K562 (cell line): ENCODE data around the gene KMT2C. TPM values are rescaled to one million over a fixed set of nuclear protein-coding genes. Genes with fewer than 3 reads are reported as not detected.
A peak's percentile ranks its signal among the peaks of the same experiment; 100 is the strongest.

Experiments
- DACH1 ChIP-seq: fragments of 450-650 bp; IDR thresholded peaks from 2 replicates; pipeline ENCODE4 v1.6.1; 2018; ENCODE audit not compliant: partially characterized antibody
- ETV1 ChIP-seq: fragments of 450-650 bp; conservative IDR thresholded peaks from 2 replicates; pipeline ENCODE4 v1.6.1; 2016; ENCODE audit warnings: missing genetic modification characterization, control low read depth, low read depth, missing compliant biosample characterization
- FOXA1 ChIP-seq: fragments of 450-650 bp; IDR thresholded peaks from 2 replicates; pipeline ENCODE4 v1.6.1; 2016; ENCODE audit warnings: mild to moderate bottlenecking, borderline replicate concordance
- HDAC2 ChIP-seq: fragments of 450-650 bp; IDR thresholded peaks from 2 replicates; pipeline ENCODE4 v1.6.1; 2016; ENCODE audit warnings: mild to moderate bottlenecking
- HOMEZ ChIP-seq: fragments of 250-450 bp; sonication (Bioruptor Pico); IDR thresholded peaks from 2 replicates; pipeline ENCODE4 v1.4.0; 2020; ENCODE audit warnings: mild to moderate bottlenecking, moderate library complexity
- LEF1 ChIP-seq: fragments of 450-650 bp; IDR thresholded peaks from 2 replicates; pipeline ENCODE4 v1.6.1; 2016; ENCODE audit warnings: mild to moderate bottlenecking
- MIER1 ChIP-seq: fragments of 450-650 bp; IDR thresholded peaks from 2 replicates; pipeline ENCODE4 v1.6.1; 2016; ENCODE audit warnings: antibody characterized with exemption, mild to moderate bottlenecking, low read depth
- MLX ChIP-seq, 2 experiments: fragments of 450-650 bp in 1 of 2; sonication (generic) in 1 of 2; formaldehyde crosslinking; conservative IDR thresholded peaks; 2 replicates each; pipeline versions ENCODE4 v1.4.0 to v1.8.1; 2020 to 2022; ENCODE audit warnings: mild to moderate bottlenecking in 1 of 2, missing genetic modification reagents in 1 of 2
- NFXL1 ChIP-seq: fragments of 450-650 bp; formaldehyde crosslinking; IDR thresholded peaks from 2 replicates; pipeline ENCODE4 v1.4.0; 2021; ENCODE audit warnings: mild to moderate bottlenecking
- NONO ChIP-seq, 2 experiments: fragments of 200-400 bp in 1 of 2; fragments of 450-650 bp in 1 of 2; formaldehyde crosslinking in 1 of 2; IDR thresholded peaks; 2 replicates each; pipeline ENCODE4 v1.6.1; 2017; ENCODE audit warnings: low read depth in 2 of 2, mild to moderate bottlenecking in 2 of 2, moderate library complexity in 2 of 2, low read length in 1 of 2
- PHB2 ChIP-seq: fragments of 450-650 bp; IDR thresholded peaks from 2 replicates; pipeline ENCODE4 v1.6.1; 2017; ENCODE audit warnings: low read depth
- RBM22 ChIP-seq: fragments of 200-400 bp; formaldehyde crosslinking; IDR thresholded peaks from 2 replicates; pipeline ENCODE4 v1.6.1; 2018; ENCODE audit warnings: low read length, low read depth; ENCODE audit not compliant: poor library complexity, severe bottlenecking
- SAFB2 ChIP-seq: fragments of 200-400 bp; formaldehyde crosslinking; IDR thresholded peaks from 2 replicates; pipeline ENCODE4 v1.6.1; 2018; ENCODE audit warnings: borderline replicate concordance, low read length, low read depth, moderate library complexity; ENCODE audit not compliant: severe bottlenecking
- SMARCE1 ChIP-seq: fragments of 450-650 bp; IDR thresholded peaks from 2 replicates; pipeline ENCODE4 v1.7.1; 2016; ENCODE audit warnings: mild to moderate bottlenecking
- SMC3 ChIP-seq: conservative IDR thresholded peaks from 2 replicates; pipeline ENCODE4 v1.6.1; 2011; ENCODE audit warnings: low read depth, low read length, improper control_type of control experiment; ENCODE audit not compliant: insufficient read depth
- ZBTB5 ChIP-seq: fragments of 450-650 bp; IDR thresholded peaks from 2 replicates; pipeline ENCODE4 v1.6.1; 2017; ENCODE audit warnings: antibody characterized with exemption
- ZNF444 ChIP-seq: fragments of 250-450 bp; sonication (Bioruptor Pico); IDR thresholded peaks from 2 replicates; pipeline ENCODE4 v1.4.0; 2020; ENCODE audit warnings: mild to moderate bottlenecking, moderate library complexity
- ZNF766 ChIP-seq: fragments of 200-800 bp; sonication (Bioruptor generic); conservative IDR thresholded peaks from 2 replicates; pipeline ENCODE4 v1.6.1; 2016; ENCODE audit warnings: missing genetic modification characterization, missing compliant biosample characterization
- polyA plus RNA-seq, 8 experiments: library from polyadenylated mRNA; depleted of rRNA in 4 of 8; stranded (reverse) in 5 of 8; unstranded in 3 of 8; fragments of >200 nt; fragmentation: Nextera tagmentation in 2 of 8; fragmentation: Illumina TruSeq in 1 of 8; extraction: Ambion mirVana in 2 of 8; extraction: Trizol in 1 of 8; gene quantifications; 2 replicates each; pipeline versions ENCODE4 v1.2.1 to v1.2.3, GENCODE V29; 2011 to 2014; ENCODE audit warnings: inconsistent platforms in 1 of 8, missing spikeins in 1 of 8
- total RNA-seq, 7 experiments: library from RNA; depleted of rRNA in 6 of 7; stranded (reverse); fragments of >200 nt in 6 of 7; fragmentation: Illumina TruSeq in 2 of 7; extraction: Trizol in 2 of 7; gene quantifications; 2 replicates each; pipeline versions ENCODE4 v1.2.1 to v1.2.3, GENCODE V29; 2011 to 2021; ENCODE audit warnings: low replicate concordance in 1 of 7
- TF ChIP-seq, protein P1 (sequence below): fragments of 450-650 bp; formaldehyde crosslinking; IDR thresholded peaks from 2 replicates; pipeline ENCODE4 v1.4.0; 2020; ENCODE audit warnings: mild to moderate bottlenecking

The KMT2C gene
- total and polyA plus RNA-seq, 9 of the 15 experiments (the other 6 are each of a cell fraction or from before 2014, with no cell fraction given), result 4.9 to 67.8 (median 27.1) TPM

DNA sequence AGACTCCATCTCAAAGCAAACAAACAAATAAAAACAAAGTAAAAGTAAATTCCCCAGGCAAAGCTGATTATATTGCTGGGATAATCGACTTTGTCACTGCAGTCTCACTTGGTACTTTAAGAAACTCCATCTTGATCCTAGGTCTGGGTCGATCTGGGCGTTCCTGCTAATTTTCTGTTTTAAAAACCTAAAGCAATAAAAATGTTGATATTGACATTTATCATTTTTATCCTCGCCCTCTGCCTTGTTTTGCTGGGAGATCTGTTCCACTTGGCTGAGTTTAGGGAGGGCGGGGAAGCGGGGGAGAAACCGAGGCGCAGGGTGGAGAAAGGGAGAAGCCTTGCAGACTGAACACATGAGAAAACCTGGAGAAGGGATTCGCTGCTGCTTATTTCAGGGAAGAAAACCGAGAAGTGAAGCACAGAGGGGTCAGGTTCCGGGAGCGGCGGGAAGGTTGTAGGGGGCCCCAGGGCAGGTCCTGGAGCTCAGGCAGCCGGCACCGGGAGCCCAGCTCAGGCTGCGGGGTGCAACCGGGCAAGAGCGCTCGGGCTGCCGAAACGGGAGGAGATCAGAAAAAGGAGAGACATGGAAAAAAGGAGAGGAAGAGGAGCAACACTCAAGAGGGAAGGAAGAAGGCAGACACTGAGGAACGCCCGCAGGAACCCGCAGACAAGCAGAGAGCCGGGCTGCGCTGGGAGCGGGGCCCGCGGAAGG, 27.3 kb upstream of the KMT2C start (continued):
- no peak for TF ChIP-seq SAFB2
- peak; percentile 44; the same call in 1 of the 2 replicates for TF ChIP-seq MIER1
- no peak; the same call in 1 of the 2 replicates for TF ChIP-seq HOMEZ (CRISPR knock-in tag)
- peak in 1 of 2 experiments; percentile 81; a peak in 3 of 4 replicates for TF ChIP-seq MLX (CRISPR knock-in tag; conservative IDR thresholded peaks at IDR 0.05)
- TF ChIP-seq ZNF766 (CRISPR knock-in tag), result no peak
- TF ChIP-seq, protein P1, sequence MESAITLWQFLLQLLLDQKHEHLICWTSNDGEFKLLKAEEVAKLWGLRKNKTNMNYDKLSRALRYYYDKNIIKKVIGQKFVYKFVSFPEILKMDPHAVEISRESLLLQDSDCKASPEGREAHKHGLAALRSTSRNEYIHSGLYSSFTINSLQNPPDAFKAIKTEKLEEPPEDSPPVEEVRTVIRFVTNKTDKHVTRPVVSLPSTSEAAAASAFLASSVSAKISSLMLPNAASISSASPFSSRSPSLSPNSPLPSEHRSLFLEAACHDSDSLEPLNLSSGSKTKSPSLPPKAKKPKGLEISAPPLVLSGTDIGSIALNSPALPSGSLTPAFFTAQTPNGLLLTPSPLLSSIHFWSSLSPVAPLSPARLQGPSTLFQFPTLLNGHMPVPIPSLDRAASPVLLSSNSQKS (CRISPR knock-in tag), result no peak
- no peak for TF ChIP-seq LEF1
- TF ChIP-seq HDAC2, result peak; percentile 60; the same call in 1 of the 2 replicates
- no peak for TF ChIP-seq FOXA1
- no peak for TF ChIP-seq NONO (IDR thresholded peaks at IDR 0.05; ENCODE audit: low read depth in 2 of 2, low read length in 1 of 2)
- TF ChIP-seq DACH1, result no peak
- TF ChIP-seq NFXL1, result peak; percentile 52; the same call in 1 of the 2 replicates
- TF ChIP-seq ZBTB5, result peak; percentile 34; the same call in 1 of the 2 replicates
- no peak for TF ChIP-seq PHB2
- peak; percentile 74 for TF ChIP-seq SMARCE1
- TF ChIP-seq SMC3, result no peak; the same call in 1 of the 2 replicates
- 0 out of 2 replicates have a peak, but pooled peaks have one; percentile 44 for TF ChIP-seq ETV1 (tag)
- no peak for TF ChIP-seq RBM22
- TF ChIP-seq ZNF444 (CRISPR knock-in tag), result no peak
